Central memory CD4-positive, alpha-beta T cell (primary cell): ENCODE data around the gene MYO10.

Source experiments
- DNase-seq: peaks from one replicate; pipeline ENCODE4 v3.0.0; 2022

MYO10 gene

DNA sequence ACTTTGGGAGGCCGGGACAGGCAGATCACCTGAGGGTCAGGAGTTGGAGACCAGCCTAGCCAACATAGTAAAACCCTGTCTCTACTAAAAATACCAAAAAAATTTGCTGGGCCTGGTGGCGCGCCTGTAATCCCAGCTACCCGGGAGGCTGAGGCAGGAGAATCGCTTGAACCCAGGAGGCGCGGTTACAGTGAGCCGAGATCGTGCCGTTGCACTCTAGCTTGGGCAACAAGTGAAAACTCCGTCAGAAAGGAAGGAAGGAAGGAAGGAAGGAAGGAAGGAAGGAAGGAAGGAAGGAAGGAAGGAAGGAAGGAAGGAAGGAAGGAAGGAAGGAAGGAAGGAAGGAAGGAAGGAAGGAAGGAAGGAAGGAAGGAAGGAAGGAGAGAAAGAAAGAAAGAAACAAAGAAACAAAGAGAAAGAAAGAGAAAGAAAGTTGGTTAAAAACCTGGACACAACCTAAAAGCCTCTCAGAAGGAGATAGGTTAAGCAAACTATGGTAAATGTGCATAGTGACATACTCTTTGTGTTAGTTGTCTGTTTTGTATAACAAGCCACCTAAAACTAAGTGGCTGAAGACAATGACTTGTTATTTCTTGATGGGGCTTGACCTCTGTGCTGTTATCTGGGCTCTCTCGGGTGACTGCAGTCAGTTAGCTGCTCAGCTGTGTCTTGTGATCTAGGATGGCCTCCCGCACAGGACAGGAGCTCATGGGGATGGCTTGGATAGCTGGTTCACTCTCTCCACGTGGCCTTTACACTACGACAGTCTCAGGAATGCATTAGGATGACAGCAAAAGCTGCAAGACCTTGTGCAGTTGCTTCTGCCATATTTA, 8.0 kb upstream of the MYO10 start:
- DNase-seq: no peak

DNA sequence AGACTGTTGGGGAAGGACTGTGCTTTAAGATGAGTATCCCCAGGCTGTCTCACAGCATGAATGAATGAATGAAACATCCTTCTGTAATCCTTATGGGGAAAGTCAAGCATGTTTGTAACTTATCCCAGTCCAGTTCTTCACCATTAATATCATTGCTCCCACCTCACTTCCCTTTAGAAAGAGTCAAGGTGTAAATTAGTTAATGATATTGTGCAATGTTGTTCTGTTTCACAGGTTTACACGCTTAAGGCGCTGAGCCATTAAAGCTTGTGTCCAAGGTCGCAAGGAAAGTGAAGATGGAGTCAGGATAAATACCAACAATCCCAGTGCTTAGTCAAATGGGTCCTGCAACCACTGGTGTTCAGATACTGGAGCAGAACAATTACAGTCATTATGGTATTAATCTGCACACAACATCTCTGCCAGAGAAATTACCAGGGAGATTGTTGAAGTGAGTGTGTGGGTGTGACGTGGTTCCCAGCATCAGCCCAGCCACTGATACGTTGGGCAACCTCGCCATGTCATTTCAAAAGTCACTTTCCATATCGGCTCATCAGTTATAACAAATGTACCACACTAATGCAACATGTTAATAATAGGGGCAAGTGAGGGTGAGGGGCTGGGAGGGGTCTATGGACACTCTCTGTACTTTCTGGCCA, 1.5 kb upstream of the MYO10 start:
- DNase-seq: no peak

DNA sequence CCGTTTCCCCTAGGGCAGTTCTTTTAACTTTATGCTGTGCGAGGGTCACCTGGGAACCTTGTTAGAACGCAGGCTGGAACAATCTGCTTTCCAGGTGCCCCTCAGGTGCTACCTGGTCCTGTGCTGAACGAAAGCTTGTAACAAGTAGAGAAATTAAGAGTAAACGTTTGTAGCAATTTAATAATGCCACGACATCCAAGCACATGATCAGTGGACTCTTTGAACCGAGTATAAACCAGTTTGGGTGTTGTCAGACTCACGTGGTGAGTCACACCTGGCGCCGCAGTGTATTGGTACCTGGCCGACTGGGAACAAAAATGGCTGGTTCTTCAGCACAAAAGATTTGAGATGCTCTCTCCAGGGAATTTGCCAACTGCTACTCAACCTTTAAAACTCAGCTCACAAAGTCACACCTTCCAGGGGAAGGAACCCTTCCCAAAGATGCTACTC, 926 bp upstream of the MYO10 start:
- no peak for DNase-seq

- DNase-seq: no peak
Measured at GRCh38 chr5:16935231-16936149, 598 bp downstream of the MYO10 start.

DNA sequence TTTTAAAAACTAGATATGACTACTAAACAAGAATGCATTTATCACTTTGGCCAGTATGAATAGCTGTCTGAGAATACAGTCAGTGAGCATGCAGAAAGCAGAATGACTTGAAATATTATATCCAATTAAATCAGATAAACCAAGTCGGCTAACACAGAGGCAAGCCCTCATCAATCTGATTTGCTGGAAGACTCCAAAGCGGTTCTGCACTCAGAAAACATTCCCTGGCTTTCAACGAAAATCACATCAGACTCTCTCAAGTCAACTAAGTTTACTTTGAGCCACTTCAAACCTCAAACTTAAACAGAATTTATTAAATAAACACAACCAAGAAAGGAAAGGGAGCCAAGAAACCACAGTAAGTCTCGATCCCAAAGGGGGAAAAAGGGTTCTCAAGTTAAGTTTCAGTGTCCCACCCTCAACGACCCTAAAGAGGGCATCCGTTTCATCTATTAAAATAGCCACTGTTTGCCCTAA, 1.4 kb downstream of the MYO10 start:
- no peak for DNase-seq

- no peak for DNase-seq
Measured at GRCh38 chr5:16934123-16934522, 2.0 kb downstream of the MYO10 start.

DNA sequence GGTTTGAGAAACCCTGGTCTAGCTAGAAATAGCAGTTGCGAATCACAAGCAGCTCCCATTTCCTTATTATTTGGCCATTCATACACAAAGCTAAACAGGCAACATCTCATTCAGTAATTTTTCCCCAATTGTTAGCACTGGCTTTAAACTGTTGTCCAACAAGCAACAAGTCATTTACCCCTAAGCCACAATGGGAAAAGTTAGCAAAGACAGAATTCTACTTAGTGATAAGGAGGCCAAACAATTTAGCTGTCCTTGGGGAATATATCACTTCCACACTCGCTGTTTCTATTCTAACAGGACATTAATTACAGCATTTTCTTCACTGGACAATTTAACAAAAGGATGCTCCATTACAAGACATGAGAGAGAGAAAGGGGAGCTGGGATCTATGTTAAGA, 2.8 kb downstream of the MYO10 start:
- no peak for DNase-seq

- no peak for DNase-seq
Measured at GRCh38 chr5:16932401-16932800, 3.7 kb downstream of the MYO10 start.

DNA sequence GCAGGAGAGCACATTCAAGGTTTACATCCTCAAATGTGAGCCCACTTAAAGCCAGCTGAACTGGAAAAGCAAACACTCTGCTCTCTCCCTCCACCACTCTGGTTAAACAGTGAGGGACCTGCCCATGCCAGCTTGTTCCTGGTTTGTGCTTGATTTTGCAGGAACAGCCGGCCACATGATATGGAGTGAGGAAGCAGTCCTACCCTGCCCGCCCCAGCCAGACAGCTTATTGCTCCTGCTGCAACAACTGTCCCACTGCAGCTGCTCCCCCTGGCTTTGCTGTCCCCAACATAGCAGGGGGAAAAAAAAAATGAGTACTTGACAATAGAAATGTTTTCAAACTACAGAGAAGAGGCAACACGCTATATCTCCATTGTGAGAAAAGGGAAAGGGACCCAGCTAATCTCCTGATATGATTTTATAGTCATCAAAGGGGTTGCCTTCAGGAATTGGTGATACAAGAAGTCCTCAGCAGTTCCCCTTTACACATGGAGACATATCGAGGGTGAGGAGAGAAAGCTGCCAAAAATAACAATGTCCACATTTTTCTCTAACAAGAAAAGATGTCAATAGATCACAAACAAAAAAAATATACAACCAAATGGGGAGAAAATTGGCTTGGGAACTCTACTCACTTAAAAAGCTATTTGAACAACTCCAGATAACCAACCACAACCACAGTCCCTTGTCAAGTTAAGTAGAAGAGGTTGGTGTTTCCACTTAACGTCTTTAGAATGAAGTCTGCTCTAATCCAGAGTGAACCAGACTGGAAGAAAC, 4.6 kb downstream of the MYO10 start:
- no peak for DNase-seq

- no peak for DNase-seq
Measured at GRCh38 chr5:16930496-16930895, 5.6 kb downstream of the MYO10 start.

DNA sequence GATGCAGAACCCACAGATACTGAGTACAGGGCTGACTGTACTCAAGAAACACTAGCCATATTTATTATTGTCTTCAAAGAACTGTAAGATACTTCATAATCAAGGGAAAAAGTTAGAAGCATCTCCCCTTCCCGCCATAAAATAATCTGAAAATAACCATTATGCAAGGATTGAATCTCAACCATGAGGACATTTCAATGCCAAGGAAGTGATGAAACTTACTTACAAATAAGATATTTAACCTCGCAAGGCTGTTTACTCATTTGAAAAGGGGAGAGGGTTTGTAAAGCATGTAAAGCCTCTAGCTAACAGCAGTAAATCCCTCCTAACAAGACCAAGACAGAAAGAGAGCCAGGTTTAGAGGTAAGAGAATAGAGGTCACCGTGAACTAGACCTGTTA, 6.3 kb downstream of the MYO10 start:
- DNase-seq: no peak

DNA sequence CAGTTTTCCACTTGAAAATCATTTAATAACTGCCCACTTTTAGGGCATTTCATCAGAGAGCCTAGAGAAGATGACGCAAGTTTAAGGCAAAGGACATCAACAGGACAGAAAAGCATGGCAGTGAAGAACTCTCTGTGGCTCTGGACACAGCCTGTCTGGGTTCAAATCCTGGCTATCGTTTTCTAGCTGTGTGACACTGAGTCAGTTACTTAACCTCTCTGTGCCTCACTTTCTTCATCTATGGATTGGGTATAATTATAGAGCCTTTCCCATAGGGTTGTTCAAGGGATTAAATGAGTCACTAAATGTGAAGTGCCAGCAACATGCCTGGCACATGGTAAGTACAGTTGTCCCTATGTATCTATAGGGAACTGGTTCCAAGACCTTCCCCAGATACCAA, 6.7 kb downstream of the MYO10 start:
- no peak for DNase-seq

DNA sequence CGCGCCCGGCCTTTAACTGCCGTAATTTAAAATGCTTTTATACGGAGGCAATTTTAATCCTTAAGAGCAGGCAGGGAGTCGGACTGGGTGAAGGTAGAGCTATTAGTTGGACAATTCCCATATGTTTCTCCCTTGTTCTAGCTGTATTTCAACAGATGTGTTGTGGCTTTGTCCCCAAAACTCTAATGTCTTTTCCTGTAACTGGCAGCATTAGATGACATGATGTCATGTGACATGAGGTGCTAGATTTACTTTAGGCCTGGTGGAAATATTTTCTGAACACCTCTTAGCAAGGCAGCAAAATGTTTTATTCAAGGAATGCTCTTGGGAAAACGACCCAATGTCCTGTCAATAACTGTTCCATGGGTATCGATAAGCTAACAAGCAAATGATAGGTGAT, 8.5 kb downstream of the MYO10 start:
- no peak for DNase-seq

GRCh38 chr5:16926417-16926816, 9.7 kb downstream of the MYO10 start:
- no peak for DNase-seq

DNA sequence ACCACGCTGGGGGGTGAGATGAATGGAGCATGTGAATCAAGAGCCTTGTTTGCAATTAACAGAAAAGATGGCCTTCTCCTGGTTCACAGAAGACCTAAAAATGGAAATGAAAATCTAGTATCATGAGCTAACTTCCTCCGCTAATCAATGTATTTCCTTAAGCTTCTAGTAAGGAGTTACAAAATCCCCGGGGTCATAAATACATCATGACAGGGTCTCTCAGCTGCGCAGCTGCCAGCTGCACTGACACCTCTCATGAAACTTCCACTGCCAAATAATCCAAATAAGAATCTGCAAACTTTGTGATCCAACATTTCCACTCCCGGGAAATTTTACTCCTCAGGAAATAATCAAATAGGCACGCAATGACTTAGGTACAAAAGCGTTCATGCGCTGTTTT, 11.9 kb downstream of the MYO10 start:
- DNase-seq: no peak

GRCh38 chr5:16922430-16922829, 13.7 kb downstream of the MYO10 start:
- DNase-seq: no peak

- DNase-seq: no peak
Measured at GRCh38 chr5:16921211-16921610, 14.9 kb downstream of the MYO10 start.

- no peak for DNase-seq
Measured at GRCh38 chr5:16920109-16920816, 15.8 kb downstream of the MYO10 start.

DNA sequence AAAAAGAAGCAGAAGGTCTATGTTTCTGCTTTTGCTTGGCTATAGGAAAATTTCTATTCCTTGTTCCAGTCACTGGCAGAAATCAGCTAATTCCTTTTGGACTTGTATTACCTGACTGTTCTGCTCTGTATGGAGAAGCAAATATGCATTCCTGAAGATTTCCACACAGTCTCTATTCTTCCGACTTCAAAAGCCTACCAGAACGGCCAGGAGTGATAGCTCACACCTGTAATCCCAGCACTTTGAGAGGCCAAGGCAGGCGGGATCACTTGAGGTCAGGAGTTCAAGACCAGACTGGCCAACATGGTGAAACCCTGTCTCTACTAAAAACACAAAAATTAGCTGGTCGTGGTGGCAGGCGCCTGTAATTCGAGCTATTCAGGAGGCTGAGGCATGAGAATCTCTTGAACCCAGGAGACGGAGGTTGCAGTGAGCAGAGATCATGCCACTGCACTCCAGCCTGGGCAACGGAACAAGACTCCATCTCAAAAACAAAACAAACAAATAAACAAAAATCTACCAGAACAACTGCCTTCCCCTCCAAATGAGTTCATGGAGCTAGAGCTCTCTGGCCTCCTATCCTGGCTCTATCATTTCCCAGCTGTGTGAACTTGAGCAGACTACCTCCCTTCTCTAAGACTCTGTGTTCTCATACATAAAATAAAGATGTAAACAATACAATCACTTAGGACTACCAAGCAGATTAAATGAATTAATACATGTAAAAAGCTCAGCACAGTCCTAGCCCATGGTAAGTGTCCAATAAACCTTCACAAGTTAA, 17.0 kb downstream of the MYO10 start:
- no peak for DNase-seq

DNA sequence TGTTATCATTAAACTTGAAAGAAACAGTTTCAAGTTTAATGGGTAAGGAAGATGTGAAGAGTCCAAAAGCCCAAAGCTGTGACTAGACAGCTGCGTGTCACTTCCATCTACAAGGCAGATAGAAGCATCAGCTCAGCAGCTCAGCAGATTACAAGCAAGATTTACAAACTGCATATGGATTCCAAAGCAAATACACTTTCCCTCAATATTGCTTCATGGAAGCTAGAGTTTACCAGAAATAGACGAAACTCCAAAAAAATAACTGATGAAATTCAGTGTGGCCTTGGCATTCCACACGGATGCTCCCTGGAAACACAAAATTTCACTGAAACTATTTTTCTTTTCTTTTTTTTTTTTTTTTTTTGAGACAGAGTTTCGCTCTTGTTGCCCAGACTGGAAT, 17.9 kb downstream of the MYO10 start:
- no peak for DNase-seq
